Uterus (tissue), 2 donors: ENCODE measurements around the gene HOXC6.

Experiments used
- POLR2A ChIP-seq, 2 donors: fragments of 450-650 bp; IDR thresholded peaks; one replicate each; pipeline ENCODE4 v1.6.1; 2016; ENCODE audit warnings: antibody characterized with exemption in 2 of 2, mild to moderate bottlenecking in 1 of 2, moderate library complexity in 1 of 2
- TF ChIP-seq, protein P1 (sequence below), 4 experiments: fragments of 200-600 bp in 2 of 4; fragments of 450-650 bp in 2 of 4; sonication (generic) in 2 of 4; IDR thresholded peaks; one replicate each; pipeline ENCODE4 v1.5.1; 2016 to 2019; ENCODE audit warnings: antibody characterized with exemption in 4 of 4, mild to moderate bottlenecking in 2 of 4, moderate library complexity in 1 of 4

DNA sequence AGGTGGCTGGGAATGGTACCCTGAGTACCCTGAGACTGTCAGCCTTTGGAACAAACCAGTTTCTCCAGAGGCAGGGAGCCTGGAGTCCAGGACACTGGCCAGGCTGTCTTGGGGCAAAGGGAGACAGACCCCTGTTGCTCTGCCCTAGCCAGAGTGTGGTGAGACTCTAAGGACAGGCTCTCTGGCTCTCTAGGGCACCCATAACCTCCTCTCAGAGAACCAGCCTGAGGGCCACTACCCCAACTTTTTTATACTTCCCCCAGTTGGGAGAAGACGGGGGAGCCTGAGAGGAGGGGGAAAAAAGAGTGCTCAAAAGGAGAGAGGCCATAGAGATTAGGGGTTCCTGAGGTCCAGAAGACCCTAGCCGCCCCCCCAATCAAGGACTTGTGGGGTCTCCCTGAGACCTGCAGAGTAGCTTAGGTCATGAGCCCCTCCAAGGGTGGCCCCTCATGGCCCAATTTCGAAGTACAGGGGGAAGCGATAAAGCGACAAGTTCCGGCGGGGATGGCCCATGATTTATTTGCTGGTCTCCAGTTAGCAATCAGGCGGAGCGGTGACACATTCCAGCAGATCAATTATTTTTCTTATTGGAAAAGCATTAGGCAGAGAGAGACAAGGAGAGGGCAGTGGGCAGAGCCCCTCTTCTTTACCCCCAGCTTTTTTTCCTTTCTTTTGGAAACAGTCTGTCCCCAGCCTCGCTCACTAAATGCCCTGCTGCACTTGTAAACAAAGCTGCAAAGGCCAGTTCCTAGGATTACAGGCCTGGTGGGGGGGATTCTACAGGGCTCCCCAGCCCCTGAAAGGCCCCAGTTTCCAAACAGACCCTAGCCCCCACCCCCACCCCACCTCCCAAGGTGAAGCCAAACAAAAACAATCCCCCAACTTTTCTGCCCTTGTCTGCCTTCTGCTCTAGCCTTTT, 17.9 kb upstream of the HOXC6 start:
- TF ChIP-seq, protein P1, sequence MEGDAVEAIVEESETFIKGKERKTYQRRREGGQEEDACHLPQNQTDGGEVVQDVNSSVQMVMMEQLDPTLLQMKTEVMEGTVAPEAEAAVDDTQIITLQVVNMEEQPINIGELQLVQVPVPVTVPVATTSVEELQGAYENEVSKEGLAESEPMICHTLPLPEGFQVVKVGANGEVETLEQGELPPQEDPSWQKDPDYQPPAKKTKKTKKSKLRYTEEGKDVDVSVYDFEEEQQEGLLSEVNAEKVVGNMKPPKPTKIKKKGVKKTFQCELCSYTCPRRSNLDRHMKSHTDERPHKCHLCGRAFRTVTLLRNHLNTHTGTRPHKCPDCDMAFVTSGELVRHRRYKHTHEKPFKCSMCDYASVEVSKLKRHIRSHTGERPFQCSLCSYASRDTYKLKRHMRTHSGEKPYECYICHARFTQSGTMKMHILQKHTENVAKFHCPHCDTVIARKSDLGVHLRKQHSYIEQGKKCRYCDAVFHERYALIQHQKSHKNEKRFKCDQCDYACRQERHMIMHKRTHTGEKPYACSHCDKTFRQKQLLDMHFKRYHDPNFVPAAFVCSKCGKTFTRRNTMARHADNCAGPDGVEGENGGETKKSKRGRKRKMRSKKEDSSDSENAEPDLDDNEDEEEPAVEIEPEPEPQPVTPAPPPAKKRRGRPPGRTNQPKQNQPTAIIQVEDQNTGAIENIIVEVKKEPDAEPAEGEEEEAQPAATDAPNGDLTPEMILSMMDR (IDR thresholded peaks at IDR 0.05), result no peak
- no peak for TF ChIP-seq POLR2A (IDR thresholded peaks at IDR 0.05)
